IPS DF 4.7 (cell line): ENCODE measurements around the gene PJVK.
"Not testable (repeated sequence)": the region's sequence is repeated elsewhere in the genome, so short reads cannot be mapped to it uniquely, and the experiment has no call there.

ENCODE experiments used
- DNase-seq: peaks from one replicate; pipeline ENCODE4 v3.0.0-alpha.2; 2013; ENCODE audit warnings: low spot score; ENCODE audit errors: extremely low read depth

PJVK gene

DNA sequence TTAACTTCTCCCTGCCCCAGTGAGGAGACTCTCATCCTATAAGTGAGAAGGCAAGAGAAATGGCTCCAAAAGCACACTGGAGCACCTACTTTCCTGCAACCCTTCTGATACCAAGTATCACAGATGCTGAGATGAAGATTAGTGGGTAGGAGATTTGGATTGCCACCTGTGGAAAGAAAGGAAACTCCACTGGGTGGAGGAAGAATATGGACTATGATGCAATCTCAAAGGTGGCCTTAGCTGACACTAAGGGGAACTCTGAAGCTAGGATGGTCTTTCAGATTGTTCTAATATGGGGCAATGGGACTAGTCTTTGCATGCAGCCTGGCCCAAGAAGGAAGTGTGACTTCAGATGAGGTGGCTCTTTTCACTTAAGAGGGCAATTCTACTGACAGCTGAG lies 21.8 kb upstream of the PJVK start:
- DNase-seq = no peak

DNA sequence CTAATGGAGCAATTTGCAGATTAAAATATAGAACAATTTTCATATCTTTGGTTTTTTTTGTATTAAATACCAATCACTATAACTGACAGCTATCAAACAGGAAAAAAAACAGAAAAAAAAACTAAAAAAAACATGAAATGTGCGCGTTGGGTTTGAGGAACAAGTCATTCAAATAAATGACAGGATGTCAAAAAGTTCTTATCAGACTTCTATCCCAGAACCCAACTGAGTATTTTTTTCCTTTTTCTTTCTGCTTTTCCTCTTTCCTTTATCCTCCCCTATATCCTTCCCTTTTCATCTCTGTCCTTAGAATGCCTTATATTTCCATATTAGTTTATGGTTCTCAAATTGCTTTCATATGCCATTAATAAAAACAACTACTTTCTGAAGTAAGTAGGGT lies 14.5 kb upstream of the PJVK start:
- no peak for DNase-seq

DNA sequence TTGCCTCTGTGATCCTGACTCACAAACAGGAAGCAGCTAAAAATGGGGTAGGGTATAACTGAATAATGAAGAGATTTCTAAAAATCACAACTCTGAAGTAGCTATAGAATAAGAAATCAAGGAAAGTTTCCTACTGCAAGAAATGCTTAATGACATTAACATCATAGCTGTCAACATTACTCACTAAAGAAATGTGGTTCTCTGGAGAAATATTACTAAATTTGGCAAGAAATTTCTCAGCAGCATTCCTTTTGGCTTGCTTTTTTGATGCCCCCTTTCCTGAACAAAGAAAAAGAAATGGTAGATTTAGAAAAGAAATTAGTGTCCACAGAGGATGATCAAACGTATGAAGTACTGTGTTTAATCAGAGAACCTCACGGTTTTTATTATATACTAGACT lies 9.8 kb upstream of the PJVK start:
- no peak for DNase-seq

DNA sequence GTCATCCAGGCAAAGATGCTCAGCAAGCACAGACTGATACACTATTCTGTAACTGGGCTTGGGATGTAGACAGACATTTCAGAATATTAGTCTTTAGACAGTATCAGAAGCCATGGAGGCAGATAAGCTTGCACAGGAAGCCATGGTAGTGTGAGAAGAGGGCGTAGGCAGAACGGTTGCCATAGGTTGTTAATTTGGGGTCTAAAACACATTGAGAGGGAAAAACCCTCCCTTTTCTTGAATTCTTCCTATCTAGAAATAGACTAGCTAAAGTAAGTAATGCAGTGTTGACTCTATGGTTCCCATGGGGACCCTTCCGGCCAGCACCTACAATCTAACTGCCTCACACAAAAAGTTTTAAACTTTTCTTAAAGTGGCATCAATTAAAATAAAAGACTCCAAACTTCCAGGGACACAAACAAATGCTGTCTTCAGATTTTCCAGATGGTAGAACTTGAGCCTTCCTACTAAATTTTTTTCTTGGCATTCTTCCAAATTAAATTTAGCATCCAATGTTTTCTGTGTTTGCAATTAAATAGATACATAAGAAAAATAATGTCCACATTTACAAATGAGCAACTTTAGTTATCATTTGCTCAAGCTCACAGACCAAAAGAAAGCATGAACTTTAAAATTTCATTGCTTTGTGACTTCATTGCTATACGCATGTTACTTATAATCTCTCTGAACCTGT lies 2.1 kb upstream of the PJVK start:
- DNase-seq = no peak

DNA sequence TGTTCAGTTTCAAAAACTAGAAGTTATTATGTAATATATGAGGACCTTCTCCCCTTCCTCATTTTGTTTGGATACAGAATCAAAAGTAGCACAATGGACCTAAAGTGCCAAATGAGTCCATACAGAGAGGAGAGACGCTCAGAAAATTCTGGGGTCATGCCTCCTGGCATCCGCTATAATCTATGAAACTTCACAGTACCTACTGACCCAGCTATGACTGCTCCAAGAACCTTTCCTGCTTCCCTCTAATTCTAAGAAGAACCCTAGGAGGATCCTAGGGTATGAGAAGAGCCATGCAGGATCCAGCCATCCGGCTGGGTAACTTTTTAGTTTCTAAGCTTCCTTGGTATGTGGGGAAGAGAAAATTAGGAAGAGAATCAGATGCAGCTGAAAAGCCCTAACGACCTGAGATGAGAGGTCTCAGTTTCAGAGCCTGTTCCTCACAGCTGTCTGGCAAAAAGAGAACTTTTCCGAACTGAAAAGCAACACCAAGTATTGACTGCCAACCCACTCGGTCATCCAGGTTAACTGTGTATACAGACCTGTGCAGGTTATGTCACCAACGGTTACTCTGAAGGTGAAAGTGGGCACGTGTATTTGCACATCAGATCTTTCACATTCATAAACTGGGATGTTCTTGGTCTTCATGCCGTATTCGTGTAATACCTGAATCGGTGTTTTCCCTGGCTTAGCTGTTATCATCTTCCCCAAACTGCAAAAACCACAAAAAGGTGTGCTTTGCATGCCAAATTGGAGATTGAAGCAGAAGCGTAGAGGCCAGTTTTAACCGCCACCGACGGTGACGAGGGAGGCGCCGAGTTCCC lies 1.3 kb upstream of the PJVK start:
- DNase-seq = no peak

DNA sequence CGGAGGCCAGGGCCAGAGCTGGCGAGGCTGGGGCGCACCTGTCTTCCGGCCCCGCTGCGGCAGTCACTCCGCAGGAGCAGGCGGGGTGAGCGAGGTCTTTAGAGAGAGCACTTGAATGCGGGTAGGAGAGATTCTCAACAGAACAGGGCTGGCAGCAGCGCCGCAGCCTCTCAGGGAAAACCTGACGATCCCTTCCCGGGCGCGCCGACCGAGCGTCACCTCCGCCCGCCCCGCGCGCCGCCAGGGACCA lies 729 bp upstream of the PJVK start:
- no peak for DNase-seq

DNA sequence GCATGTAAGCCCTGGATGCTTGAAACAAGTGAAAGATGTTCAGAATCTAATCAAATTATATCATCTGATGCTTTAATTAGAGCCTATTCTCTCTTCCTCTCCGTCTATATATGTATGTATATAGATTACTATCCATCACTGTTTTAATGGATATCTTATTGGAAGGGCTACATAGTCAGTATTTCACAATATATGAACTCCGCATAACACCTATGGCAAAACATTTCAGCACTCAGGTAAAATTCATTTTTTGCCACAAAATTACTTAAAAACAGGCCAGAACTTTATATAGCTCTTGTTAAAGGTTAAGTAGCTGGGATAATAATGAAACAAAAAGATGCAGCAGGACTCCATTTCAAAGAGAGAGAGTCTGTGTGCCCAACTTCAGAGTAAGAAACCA lies 1.2 kb downstream of the PJVK start:
- DNase-seq = no peak

DNA sequence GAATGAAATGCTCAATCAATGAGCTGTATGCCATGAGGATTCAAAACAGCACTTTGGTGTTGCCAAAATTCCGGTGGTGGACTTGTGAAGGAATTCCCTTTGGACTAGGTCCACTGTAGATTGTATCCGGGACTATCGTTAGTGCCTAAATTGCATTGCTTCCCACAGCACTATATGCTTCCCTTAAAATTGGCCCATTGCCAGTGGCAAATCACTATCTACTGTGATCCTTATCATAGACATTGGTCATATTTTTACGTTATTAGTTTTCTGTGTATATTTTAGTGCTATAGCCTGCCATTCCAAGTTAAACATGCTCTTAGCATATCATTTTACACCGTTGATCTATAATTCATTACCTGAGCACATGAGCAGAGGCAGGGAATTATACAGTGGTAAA lies 1.7 kb downstream of the PJVK start:
- no peak for DNase-seq

DNA sequence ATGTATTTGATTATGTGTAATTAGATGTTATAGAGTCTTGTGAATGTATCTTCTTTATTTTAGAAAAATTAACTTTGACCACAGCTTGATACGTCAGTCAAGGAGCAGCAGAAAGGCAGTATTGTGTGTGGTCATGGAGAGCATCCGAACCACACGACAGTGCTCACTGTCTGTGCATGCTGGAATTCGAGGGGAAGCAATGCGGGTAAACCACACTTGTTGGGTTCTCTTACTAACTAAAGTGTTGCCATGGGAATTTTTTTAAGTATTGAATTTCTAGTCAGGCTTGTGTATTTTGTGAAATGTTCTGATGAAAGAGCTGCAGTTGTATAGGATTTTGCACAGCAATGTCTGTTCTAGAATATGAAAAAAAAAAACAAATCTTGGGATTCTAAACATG lies 4.8 kb downstream of the PJVK start:
- DNase-seq = no peak

DNA sequence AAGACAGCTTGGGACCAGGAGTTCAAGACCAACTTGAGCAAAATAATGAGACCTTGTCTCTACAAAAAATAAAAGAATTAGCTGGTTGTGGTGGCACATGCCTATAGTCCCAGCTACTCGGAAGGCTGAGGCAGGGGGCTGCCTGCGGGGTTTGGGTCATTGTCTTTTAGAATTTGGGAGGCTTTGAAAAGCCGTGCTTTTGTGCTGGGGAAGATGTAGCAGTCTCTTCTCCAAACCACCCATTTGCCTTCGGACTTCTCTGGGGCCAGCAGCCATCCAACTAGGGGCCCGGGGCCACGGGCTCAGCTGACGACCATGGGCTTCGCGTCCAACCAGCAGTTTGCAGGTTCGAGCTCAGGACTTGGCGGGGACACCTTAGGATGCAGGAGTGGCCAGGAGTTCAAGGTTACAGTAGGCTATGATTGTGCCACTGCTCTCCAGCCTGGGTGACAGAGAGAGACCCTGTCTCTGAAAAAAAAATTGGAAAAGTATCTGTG lies 6.3 kb downstream of the PJVK start:
- DNase-seq = no peak

DNA sequence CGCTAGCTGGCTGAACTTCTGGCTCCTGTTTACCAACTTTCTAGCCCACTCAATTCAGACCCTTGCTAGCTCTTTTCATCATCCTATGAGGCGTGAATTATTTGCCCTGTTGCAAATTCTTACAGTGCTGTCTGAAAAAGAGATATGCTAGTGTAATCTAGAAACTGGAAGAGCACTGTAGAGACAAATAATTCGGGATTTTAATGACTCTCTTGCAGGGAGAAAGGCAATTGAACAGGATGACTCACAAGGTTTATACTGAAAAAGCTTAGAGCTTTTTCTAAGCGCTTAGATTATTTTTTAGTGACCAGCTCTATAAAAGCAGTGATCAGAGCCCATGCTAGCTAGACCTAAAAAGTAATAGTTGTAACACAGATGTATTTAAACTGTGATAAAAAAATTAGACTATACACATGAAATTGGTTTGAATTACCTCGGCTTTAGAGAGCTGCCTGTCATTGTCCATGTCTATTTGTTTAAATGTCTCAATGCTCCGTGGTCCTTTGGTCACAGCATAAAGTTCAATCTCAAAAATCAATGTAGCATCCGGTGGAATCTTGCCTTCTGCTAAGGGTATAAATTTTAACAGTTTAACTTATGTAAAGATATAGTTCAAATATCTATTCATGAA lies 18.2 kb downstream of the PJVK start:
- DNase-seq = no peak

DNA sequence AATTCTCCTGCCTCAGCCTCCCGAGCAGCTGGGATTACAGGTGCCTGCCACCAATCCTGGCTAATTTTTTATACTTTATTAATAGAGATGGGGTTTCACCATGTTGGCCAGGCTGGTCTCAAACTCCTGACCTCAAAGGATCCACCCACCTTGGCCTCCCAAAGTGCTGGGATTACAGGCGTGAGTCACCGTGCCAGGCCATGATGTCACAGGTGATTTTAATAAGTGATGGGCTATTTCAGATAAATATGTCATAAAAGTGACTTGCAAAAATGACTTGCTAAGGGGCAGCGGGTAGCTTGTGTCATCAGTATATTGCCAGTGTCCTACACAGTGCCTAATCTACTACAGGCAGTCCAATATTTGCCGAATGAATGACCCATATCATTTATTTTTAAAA lies 20.1 kb downstream of the PJVK start:
- not testable (repeated sequence) for DNase-seq

DNA sequence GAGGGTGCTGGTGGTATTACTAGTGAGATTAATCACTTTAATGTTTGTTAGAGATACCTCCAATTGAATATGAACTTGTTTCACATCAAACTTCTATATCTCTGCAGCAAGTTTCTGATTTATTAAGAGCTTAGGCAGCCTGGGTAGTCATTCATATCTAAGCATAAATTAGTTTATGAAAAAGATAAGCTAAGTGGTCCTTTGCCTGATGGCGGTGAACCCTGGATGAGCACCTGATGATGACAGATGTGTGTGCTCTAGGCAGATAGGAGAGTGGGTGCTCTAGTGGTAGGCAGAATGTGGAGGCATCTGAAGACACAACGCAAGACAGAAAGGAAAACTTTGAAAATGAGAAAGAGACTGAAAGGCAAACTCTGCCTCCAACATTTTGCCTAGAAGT lies 22.2 kb downstream of the PJVK start:
- no peak for DNase-seq

DNA sequence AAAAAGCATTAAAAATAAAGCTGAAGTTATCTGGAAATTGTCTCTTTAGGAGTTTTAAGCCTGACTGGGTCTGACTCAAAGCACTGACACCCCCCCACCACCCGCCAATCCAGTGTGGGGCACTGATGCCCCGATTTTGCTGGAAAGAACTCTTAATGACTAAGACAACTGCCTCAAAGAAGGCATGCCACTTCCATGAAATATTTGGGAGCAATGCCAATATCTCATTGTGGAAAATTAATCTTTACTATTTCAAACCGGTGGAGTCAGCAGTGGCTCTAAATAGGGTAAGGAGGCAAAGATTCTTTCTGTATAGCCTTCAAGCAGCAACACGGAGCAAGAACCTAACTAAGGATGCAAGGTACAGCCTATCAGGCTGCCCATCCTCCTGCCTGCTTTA lies 22.8 kb downstream of the PJVK start:
- no peak for DNase-seq

DNA sequence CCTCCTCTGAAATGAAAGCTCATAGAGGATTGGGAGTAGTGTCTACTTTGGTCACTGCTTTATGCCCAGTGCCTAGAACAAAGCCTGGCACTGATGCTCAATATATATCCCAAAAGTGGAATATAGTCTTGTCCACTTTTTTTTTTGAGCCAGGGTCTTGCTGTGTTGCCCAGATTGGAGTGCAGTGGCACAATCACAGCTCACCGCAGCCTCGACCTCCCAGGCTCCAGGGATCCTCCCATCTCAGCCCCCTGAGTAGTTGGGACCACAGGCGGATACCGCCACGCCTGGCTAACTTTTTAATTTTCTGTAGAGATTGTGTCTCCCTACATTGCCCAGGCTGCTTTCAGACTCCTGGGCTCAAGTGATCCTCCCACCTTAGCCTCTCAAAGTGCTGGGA lies 23.4 kb downstream of the PJVK start:
- no peak for DNase-seq

DNA sequence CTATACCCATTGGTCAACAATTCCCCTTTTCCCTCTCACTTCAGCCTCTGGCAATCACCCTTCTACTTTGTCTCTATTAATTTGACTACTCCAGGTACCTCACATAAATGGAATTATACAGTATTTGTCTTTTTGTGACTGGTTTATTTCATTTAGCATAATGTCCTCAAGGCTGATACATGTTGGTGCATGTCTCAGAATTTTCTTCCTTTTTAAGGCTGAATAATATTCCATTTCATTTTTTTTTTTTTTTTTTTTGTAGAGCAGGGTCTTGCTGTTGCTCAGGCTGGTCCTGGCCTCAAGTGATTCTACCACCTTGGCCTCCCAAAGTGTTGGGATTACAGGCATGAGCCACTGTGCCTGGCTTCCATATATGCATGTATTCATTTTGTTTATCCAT lies 25.3 kb downstream of the PJVK start:
- no peak for DNase-seq

DNA sequence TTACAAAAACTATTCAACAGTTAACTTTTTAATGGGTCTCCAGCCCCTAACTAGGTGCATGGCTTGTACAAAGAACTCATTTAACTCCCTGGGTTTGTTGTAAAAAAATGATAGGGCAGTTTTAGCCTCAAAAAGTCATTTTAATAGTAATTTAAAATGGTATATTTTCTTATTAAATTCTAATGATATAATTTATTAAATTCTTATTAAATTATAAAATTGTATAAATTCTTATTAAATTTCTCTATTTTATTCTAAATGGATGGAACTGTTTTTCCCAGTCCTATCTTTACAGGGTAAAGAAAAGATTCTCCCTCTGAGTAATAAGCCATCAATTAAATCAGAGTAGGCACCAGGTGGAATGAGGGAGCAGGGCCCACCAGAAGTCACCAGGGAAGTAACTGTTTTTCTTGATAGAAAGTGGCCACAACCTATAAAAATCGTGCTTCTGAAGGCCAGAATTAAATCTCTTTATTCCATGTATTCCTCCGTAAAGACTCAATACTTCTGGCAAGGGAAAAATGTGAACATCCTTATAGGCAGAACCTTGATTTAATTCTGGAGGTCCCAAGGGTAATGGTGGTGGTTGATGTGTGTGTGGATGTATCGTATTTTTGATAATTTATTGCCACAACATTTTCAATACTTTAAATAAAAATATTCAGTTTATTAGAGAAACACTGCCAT lies 26.4 kb downstream of the PJVK start:
- DNase-seq = no peak

DNA sequence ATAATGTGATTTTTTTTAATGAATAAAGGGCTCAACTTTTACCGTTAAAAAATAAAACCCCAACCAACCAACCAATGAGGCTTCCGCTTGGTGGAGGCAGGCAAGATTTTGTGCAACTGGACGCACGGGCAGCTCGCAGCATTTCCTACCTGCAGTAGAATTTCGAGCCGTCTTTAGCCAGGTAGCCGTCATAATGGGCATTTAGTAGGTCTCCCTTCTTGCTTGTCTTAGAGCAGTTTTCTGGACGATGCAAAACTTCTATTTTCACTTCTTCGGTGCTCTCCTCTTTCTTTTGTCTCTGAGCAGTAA lies 26.9 kb downstream of the PJVK start:
- DNase-seq = no peak

DNA sequence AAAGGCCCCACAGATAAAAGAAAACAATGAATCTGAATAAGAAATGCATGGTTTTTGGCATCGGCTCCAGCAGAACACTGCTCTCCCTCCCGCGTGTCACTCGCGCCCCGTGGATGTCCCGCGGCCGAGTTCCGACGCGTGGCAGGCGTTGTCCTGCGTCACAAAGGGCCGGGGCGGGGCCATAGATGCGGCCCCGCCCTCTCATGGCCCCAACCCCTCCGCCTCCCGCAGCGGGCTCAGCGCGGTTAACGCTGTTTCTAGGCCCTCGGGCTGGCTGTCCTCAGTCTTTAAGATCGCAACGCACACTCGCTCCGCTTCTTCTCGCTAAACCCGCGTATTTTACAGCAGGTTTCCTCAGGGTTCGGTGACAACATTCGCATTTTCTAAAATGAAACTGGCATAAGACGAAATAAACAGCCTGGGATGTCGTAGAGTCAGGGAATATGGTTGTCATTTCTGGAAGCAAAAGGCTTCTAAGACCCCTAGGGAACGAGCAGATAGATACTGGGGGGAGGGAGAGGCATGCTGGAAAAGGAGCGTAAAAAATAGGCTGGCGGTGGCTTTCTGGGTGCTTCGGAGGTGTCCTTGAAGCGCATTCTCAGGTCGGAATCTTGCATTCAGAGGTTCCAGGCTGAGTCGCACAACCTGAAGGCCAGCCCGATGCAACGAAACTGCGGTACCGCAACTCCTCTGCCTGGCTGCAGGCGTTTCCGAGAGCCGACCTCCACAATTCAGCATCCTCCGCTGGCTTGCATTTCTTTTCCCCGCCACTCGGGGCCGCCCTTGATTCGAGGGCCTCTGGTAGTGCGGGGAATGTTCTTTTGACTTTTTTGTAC lies 27.5 kb downstream of the PJVK start, which contains the start of gene FKBP7:
TSS of gene FKBP7 (minus strand) at position 162 of the 836 bp plus-strand sequence. CDS start at position 61, 101 bp downstream.
- peak; percentile 36 for DNase-seq

DNA sequence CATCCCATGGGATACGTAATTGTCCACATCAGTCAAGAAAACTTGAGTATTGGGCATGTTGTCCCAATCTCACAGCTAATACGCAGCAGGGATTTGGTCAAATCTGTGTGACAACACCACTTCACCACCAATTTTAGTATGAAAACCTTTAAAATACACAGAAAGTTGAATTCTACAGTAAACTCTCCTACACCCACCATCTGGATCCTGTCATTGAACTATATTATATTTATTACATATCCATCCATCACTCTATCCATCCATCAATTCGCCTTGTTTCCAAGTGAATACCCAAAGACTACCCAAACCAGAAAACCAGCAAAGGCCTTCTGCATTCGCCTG lies 28.1 kb downstream of the PJVK start:
- no peak for DNase-seq

DNA sequence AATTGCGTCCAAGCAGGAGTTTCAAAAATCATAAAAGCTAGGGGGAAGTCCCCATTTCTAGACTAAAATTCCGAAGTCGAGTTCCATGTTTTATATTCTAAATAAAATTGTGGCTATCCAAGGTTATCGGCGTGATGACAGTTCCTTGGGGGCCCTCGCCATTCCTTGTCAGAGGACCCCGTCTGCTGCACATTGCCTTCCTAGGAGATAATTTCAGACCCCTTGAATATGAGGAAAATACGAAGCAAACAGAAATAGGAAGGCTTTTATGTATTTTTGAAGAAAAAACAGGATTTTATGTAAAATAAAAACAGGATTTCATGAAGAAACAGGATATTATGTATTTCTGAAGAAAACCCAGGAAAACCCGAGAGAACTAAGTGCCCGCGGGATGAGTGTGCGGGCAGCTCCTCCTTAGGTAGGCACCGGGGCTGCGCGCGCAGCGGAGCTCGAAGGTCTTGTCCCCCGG lies 28.6 kb downstream of the PJVK start:
- DNase-seq = no peak
